Colonic mucosa (tissue), 4 donors: ENCODE results near the gene LCP1. TPM values are rescaled to one million over a fixed set of nuclear protein-coding genes. Genes with fewer than 3 reads are reported as not detected.

Source experiments
- DNase-seq: peaks from one replicate; pipeline ENCODE4 v3.0.0-alpha.2; 2020
- H3K27ac ChIP-seq: fragments of 200-600 bp; one replicate; pipeline ENCODE4 v1.8.0; 2021
- H3K27me3 ChIP-seq: fragments of 200-600 bp; one replicate; pipeline ENCODE4 v1.8.0; 2021
- H3K36me3 ChIP-seq: fragments of 200-600 bp; one replicate; pipeline ENCODE4 v1.8.0; 2021
- H3K4me1 ChIP-seq: fragments of 200-600 bp; one replicate; pipeline ENCODE4 v1.8.0; 2021; ENCODE audit warnings: mild to moderate bottlenecking
- H3K4me3 ChIP-seq: fragments of 200-600 bp; one replicate; pipeline ENCODE4 v1.8.0; 2021
- H3K9ac ChIP-seq, 2 donors: one replicate each; pipeline ENCODE4 v1.7.0; 2013; ENCODE audit warnings: control low read depth in 2 of 2, low read depth in 2 of 2, low read length in 2 of 2
- H3K9me3 ChIP-seq: fragments of 200-600 bp; one replicate; pipeline ENCODE4 v1.8.0; 2021
- CTCF ChIP-seq: fragments of 200-600 bp; IDR thresholded peaks from one replicate; pipeline ENCODE4 v1.8.0; 2022; ENCODE audit warnings: antibody characterized with exemption, mild to moderate bottlenecking
- intact Hi-C: fragments of 100-400 bp; cut with DNase I; formaldehyde crosslinking; loops from one replicate; pipeline ENCODE4 v1.14.1; 2022
- total RNA-seq, 2 donors: library from RNA; stranded (reverse); fragmentation: NEBNext Ultra II Directional in 1 of 2; extraction: Animal tissue kit (Norgen Biotek cat#: 25700) in 1 of 2; gene quantifications; one replicate each; pipeline ENCODE4 v1.2.1, GENCODE V29; 2021
- donor health status: healthy.
- donor health status: DM: no; HTN: no; CAD: no.
- donor health status: DM: no; HTN: no; CAD: no.

Gene LCP1
- total RNA-seq, 2 donors from 2014 or later, result 12.8 to 27.6 TPM

- no peak for DNase-seq
Measured at GRCh38 chr13:46146898-46147297, 35.1 kb downstream of the LCP1 start.

GRCh38 chr13:46145950-46146349 lies 36.0 kb downstream of the LCP1 start:
- intact Hi-C loops, result no loop called here
- Histone ChIP-seq H3K27ac (no peak overlapping the region), H3K4me1 (no peaks in the 10 kb centered on the region), H3K36me3 (no peaks in the 10 kb centered on the region), H3K4me3 (no peak overlapping the region), H3K27me3 (no peaks in the 10 kb centered on the region), H3K9me3 (no peaks in the 10 kb centered on the region), H3K9ac (no peak overlapping the region)
- TF ChIP-seq CTCF, result no peak
- no peak for DNase-seq

More at GRCh38 chr13:46146898-46147297, 35.1 kb downstream of the LCP1 start:
- Histone ChIP-seq H3K36me3 (no peaks in the 10 kb centered on the region), H3K9ac (no peak overlapping the region), H3K27me3 (no peaks in the 10 kb centered on the region), H3K4me1 (no peaks in the 10 kb centered on the region), H3K9me3 (no peaks in the 10 kb centered on the region), H3K27ac (no peak overlapping the region), H3K4me3 (no peak overlapping the region)
- TF ChIP-seq CTCF, result no peak
- intact Hi-C loops, result no loop called here

- intact Hi-C loops, result no loop called here
- no peak for DNase-seq
- H3K9me3 ChIP-seq, result no peaks in the 10 kb centered on the region
- no peaks in the 10 kb centered on the region for H3K36me3 ChIP-seq
- H3K4me3 ChIP-seq, result no peak overlapping the region
- no peaks in the 10 kb centered on the region for H3K4me1 ChIP-seq
- H3K9ac ChIP-seq, result no peak overlapping the region
- TF ChIP-seq CTCF, result no peak
- no peaks in the 10 kb centered on the region for H3K27me3 ChIP-seq
- H3K27ac ChIP-seq, result no peak overlapping the region
Measured at GRCh38 chr13:46145135-46145534, 36.8 kb downstream of the LCP1 start.

GRCh38 chr13:46143184-46143701 lies 38.7 kb downstream of the LCP1 start:
- Histone ChIP-seq H3K4me1 (no peaks in the 10 kb centered on the region), H3K4me3 (no peak overlapping the region), H3K27ac (no peak overlapping the region), H3K9me3 (no peaks in the 10 kb centered on the region), H3K27me3 (no peaks in the 10 kb centered on the region), H3K36me3 (no peaks in the 10 kb centered on the region), H3K9ac (no peak overlapping the region)
- TF ChIP-seq CTCF, result no peak
- intact Hi-C loops, result no loop called here
- no peak for DNase-seq

GRCh38 chr13:46142776-46143175 lies 39.2 kb downstream of the LCP1 start:
- no peak for TF ChIP-seq CTCF
- H3K9me3 ChIP-seq, result no peaks in the 10 kb centered on the region
- no peaks in the 10 kb centered on the region for H3K36me3 ChIP-seq
- DNase-seq, result no peak
- no peak overlapping the region for H3K27ac ChIP-seq
- intact Hi-C loops, result no loop called here
- no peak overlapping the region for H3K4me3 ChIP-seq
- H3K27me3 ChIP-seq, result no peaks in the 10 kb centered on the region
- no peaks in the 10 kb centered on the region for H3K4me1 ChIP-seq
- no peak overlapping the region for H3K9ac ChIP-seq

- TF ChIP-seq CTCF, result no peak
Measured at GRCh38 chr13:46140044-46140443, 41.9 kb downstream of the LCP1 start.

More at GRCh38 chr13:46140044-46140443, 41.9 kb downstream of the LCP1 start:
- Histone ChIP-seq H3K4me1 (no peaks in the 10 kb centered on the region), H3K9me3 (no peaks in the 10 kb centered on the region), H3K27me3 (no peaks in the 10 kb centered on the region), H3K4me3 (no peak overlapping the region), H3K27ac (no peak overlapping the region), H3K9ac (no peak overlapping the region), H3K36me3 (no peaks in the 10 kb centered on the region)
- DNase-seq, result no peak
- intact Hi-C loops, result no loop called here
